Chondrocyte (in vitro differentiated cells): ENCODE results near the gene NUF2. TPM values are rescaled to one million over a fixed set of nuclear protein-coding genes. Genes with fewer than 3 reads are reported as not detected.

ENCODE experiments used
- DNase-seq: peaks from one replicate; pipeline ENCODE4 v3.0.0; 2021; ENCODE audit warnings: mixed read lengths, low spot score
- H3K27ac Mint-ChIP-seq: one replicate; pipeline ENCODE4 v1.8.0; 2021; ENCODE audit warnings: mild to moderate bottlenecking, moderate library complexity, mixed read lengths; ENCODE audit not compliant: unreplicated experiment
- H3K27me3 Mint-ChIP-seq: 2 replicates; pipeline ENCODE4 v1.8.0; 2021; ENCODE audit warnings: low read depth, mixed read lengths
- H3K36me3 Mint-ChIP-seq: 2 replicates; pipeline ENCODE4 v1.8.0; 2021; ENCODE audit warnings: low read depth, mixed read lengths
- H3K4me1 Mint-ChIP-seq: 2 replicates; pipeline ENCODE4 v1.8.0; 2021; ENCODE audit warnings: low read depth, mild to moderate bottlenecking, mixed read lengths
- H3K4me3 Mint-ChIP-seq: one replicate; pipeline ENCODE4 v1.8.0; 2021; ENCODE audit warnings: mild to moderate bottlenecking, moderate library complexity, mixed read lengths; ENCODE audit not compliant: unreplicated experiment
- H3K9me3 Mint-ChIP-seq: 2 replicates; pipeline ENCODE4 v1.8.0; 2021; ENCODE audit warnings: low read depth, mixed read lengths
- total RNA-seq: library from RNA; stranded (reverse); gene quantifications from 3 replicates; pipeline ENCODE4 v1.2.1, GENCODE V29; 2021
- TF ChIP-seq, protein P1 (sequence below): fragments of 200-600 bp; sonication (generic); IDR thresholded peaks from 2 replicates; pipeline ENCODE4 v1.5.0; 2021; ENCODE audit warnings: antibody characterized with exemption, mild to moderate bottlenecking, moderate library complexity

Gene NUF2
- total RNA-seq, 1 donor from 2014 or later: 4.3 TPM

DNA sequence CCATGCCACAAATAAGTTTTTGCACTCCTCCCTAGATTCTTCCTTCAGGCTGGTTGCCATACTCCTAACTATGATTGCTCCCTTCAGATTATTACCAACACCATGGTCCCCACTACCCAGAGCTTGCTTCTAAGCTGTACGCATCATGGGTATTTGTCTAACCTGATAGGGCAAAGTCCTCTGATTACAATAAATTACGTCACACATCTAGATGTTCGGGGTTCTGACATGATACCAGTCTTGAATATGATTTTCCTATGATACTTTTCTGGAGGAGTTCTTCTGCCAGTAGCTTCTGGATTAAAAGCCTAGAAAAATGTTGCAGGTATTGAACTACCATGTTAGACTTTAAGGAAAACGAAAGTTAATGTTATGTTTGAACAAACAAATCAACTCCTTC is 67.2 kb downstream of the NUF2 start:
- Mint-ChIP-seq H3K9me3 (no peaks in the 10 kb centered on the region), H3K4me3 (no peak overlapping the region), H3K27ac (no peak overlapping the region), H3K36me3 (no peaks in the 10 kb centered on the region), H3K4me1 (no peaks in the 10 kb centered on the region), H3K27me3 (peaks cover 53% of the 10 kb centered on the region)
- TF ChIP-seq, protein P1, sequence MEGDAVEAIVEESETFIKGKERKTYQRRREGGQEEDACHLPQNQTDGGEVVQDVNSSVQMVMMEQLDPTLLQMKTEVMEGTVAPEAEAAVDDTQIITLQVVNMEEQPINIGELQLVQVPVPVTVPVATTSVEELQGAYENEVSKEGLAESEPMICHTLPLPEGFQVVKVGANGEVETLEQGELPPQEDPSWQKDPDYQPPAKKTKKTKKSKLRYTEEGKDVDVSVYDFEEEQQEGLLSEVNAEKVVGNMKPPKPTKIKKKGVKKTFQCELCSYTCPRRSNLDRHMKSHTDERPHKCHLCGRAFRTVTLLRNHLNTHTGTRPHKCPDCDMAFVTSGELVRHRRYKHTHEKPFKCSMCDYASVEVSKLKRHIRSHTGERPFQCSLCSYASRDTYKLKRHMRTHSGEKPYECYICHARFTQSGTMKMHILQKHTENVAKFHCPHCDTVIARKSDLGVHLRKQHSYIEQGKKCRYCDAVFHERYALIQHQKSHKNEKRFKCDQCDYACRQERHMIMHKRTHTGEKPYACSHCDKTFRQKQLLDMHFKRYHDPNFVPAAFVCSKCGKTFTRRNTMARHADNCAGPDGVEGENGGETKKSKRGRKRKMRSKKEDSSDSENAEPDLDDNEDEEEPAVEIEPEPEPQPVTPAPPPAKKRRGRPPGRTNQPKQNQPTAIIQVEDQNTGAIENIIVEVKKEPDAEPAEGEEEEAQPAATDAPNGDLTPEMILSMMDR: no peak
- no peak for DNase-seq

DNA sequence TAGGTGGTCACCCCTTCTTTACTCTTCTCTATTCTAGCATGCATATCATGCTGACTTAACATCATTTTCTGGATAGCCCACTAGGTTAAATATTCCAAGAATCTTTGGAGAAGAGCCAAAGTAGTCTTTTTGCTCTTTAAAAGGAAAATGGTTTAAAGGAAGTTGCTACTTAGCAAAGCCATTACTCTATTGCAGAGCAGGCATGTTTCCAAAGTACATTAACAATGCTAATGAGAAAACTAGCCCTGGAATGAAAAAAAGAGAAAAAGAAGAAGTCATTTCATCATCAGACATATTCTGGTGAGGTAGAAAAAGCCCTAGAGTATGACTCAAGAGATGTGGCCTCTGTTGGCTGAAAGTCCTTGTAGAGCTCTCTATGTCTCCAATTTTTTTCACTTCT is 74.0 kb downstream of the NUF2 start:
- TF ChIP-seq, protein P1: no peak
- Mint-ChIP-seq H3K9me3 (no peaks in the 10 kb centered on the region), H3K4me3 (no peak overlapping the region), H3K27me3 (peaks cover 45% of the 10 kb centered on the region), H3K4me1 (no peaks in the 10 kb centered on the region), H3K27ac (no peak overlapping the region), H3K36me3 (no peaks in the 10 kb centered on the region)
- no peak for DNase-seq

DNA sequence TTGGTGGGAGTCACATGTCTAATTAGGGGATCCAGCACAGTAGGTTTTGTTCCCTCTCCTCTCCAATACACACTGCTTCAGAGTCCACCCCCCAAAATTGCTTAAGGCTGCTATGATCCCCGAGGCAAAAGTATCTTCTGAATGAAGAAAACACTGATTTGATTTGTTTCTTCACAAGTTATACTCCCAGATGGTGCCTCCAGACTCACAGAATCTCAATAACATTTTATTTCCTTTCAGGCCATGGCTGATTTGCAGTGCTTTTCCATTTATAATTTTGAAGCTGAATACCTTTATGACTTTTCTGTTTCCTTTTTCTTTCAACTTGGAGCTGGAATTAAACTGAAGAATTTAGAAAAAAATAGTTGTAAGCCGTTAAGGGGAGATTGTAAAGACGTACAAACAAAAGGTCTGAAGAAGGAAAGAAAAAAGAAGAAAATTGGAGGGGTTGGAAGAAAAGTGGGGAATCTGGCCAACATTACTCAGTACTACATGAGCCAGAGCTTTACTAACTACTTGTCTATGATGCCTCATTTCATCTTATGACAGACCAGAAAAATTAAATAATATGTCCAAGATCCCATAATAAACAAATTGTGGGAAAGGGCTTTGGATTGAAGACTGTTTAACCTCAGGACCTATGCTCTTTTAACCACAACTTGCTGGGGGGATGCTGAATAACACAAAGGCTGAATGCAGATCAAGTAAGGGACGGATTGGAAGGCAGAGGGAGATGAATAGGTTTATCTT is 75.9 kb downstream of the NUF2 start:
- TF ChIP-seq, protein P1: no peak
- DNase-seq: no peak
- Mint-ChIP-seq H3K27me3 (peaks cover 44% of the 10 kb centered on the region), H3K4me3 (no peak overlapping the region), H3K36me3 (no peaks in the 10 kb centered on the region), H3K4me1 (no peaks in the 10 kb centered on the region), H3K9me3 (no peaks in the 10 kb centered on the region), H3K27ac (no peak overlapping the region)

DNA sequence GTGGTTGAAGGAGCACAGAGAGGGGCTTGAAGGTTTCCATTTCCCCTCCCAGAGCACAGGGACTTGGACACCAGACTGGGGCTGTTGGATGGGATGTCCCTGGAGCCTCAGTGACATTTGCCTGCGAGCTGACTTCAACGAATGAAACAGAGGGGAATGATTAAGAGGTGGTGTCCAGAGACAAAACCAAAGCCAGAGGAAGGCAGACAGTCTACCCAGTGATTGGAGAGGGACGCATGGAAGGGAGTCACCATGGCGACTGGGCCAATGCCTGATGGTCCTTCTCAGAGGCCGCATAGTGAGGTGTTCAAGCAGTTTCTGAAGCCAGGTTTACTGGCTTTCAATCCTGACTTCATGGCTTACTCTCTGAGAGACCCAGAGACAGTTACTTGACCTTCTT is 77.2 kb downstream of the NUF2 start:
- TF ChIP-seq, protein P1: no peak
- Mint-ChIP-seq H3K27me3 (peaks cover 43% of the 10 kb centered on the region), H3K9me3 (no peaks in the 10 kb centered on the region), H3K36me3 (no peaks in the 10 kb centered on the region), H3K4me3 (no peak overlapping the region), H3K4me1 (no peaks in the 10 kb centered on the region), H3K27ac (no peak overlapping the region)
- DNase-seq: no peak

DNA sequence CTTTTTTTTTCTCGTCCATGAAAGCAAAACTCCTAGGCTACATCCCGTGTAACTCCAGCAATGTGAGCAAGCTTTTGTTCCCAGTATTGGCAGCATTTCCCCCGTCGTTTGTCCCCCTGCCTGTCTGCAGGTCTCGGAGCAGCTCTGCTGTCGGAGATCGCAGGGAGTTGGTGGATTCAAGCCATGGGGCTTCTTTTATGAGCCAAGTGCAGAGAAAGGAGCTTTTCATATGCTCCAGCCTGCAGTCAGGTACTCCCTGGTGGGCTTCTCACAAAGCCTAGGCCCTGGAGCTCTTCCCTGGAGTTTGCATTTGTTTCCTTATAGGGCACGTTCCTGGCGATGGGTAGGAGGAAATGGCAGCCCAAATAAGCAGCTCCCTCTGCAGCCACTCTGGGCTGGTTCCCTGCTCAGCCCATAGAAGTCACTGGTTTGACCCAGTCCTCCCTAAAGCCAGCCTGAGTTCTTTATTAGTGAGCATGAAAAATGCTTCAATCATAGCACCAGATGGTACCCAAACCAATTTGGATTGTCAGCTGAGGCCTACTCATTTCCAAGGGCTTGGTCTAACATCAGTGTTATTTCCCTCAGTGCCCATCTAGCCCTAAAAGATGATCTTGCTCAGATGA is 78.3 kb downstream of the NUF2 start:
- H3K4me1 Mint-ChIP-seq: no peaks in the 10 kb centered on the region
- TF ChIP-seq, protein P1: no peak
- DNase-seq: no peak
- no peaks in the 10 kb centered on the region for H3K36me3 Mint-ChIP-seq
- peaks cover 42% of the 10 kb centered on the region for H3K27me3 Mint-ChIP-seq
- no peak overlapping the region for H3K4me3 Mint-ChIP-seq
- no peak overlapping the region for H3K27ac Mint-ChIP-seq
- no peaks in the 10 kb centered on the region for H3K9me3 Mint-ChIP-seq
